ENCODE results near the gene MGME1. TPM values are rescaled to one million over a fixed set of nuclear protein-coding genes. Genes with fewer than 3 reads are reported as not detected.
A peak's percentile ranks its signal among the peaks of the same experiment; 100 is the strongest.

MGME1 gene
- polyA plus RNA-seq (2013, experiment 1 of 2) = 33.8 TPM
- 33.1 TPM for polyA plus RNA-seq (2013, experiment 2 of 2)

GRCh38 chr20:17968366-17969277 is at the start of gene MGME1, which contains the start of gene SNX5:
MGME1 (plus strand) TSS chr20:17969018; CDS start chr20:17969860, 842 bp downstream.
SNX5 (minus strand) TSS chr20:17968794; CDS start chr20:17968425, 369 bp downstream.
- peak within 1 kb of the TSS; percentile 67 for H3K4me2 ChIP-seq (ENCODE audit: insufficient read depth, low read length, poor library complexity, severe bottlenecking)
- peak within 1 kb of the TSS; percentile 97 for H4K91ac ChIP-seq (ENCODE audit: low read depth, low read length, poor library complexity)

GRCh38 chr20:17919149-17919548 is 49.7 kb upstream of the MGME1 start:
- H2BK12ac ChIP-seq (ENCODE audit: low read length) = no peak overlapping the region
- H4K8ac ChIP-seq (ENCODE audit: low read depth, low read length) = no peak overlapping the region
- H3K9me3 ChIP-seq (replicated peaks in 1 of 2; ENCODE audit: control insufficient read depth in 2 of 2, insufficient read depth in 1 of 2, low read depth in 1 of 2, low read length in 2 of 2) = no peaks in the 10 kb centered on the region
- H3K23ac ChIP-seq (ENCODE audit: low read depth, low read length, poor library complexity) = no peak overlapping the region
- no peak overlapping the region for H3K9ac ChIP-seq (ENCODE audit: low read depth, low read length, poor library complexity)
- H4K91ac ChIP-seq (ENCODE audit: low read depth, low read length, poor library complexity) = no peak overlapping the region
- no peaks in the 10 kb centered on the region for H3K36me3 ChIP-seq (replicated peaks in 1 of 2; ENCODE audit: control insufficient read depth in 2 of 2, insufficient read depth in 2 of 2, low read length in 2 of 2)
- no peak for DNase-seq (ENCODE audit: low spot score)
- H3K4me2 ChIP-seq (ENCODE audit: insufficient read depth, low read length, poor library complexity, severe bottlenecking) = no peak overlapping the region
- no peaks in the 10 kb centered on the region for H3K4me1 ChIP-seq (ENCODE audit: control insufficient read depth in 2 of 2, insufficient read depth in 1 of 2, low read depth in 1 of 2, low read length in 2 of 2)
- no peak overlapping the region for H3K4ac ChIP-seq (ENCODE audit: low read length)
- H3K27me3 ChIP-seq (ENCODE audit: control insufficient read depth in 3 of 3, insufficient read depth in 3 of 3, low read depth in 1 of 3, low read length in 3 of 3) = no peaks in the 10 kb centered on the region
- no CpG with 5 or more reads among the region's 8 CpGs for WGBS, 2 donors (ENCODE audit: extremely low coverage in 2 of 2, insufficient read length in 2 of 2, insufficient replicate concordance in 1 of 2)
- no peak overlapping the region for H3K4me3 ChIP-seq (ENCODE audit: low read length in 2 of 2)
- H2BK5ac ChIP-seq (ENCODE audit: low read length) = no peak overlapping the region
- no peaks in the 10 kb centered on the region for H3K79me1 ChIP-seq (ENCODE audit: low read depth, low read length)
- no peak overlapping the region for H2BK120ac ChIP-seq (ENCODE audit: low read depth, low read length)
- no peak overlapping the region for H2BK15ac ChIP-seq (ENCODE audit: low read length)
- H3K18ac ChIP-seq (ENCODE audit: low read length) = no peak overlapping the region
- H2AFZ ChIP-seq (ENCODE audit: low read length) = no peak overlapping the region
- H2AK5ac ChIP-seq (ENCODE audit: low read depth, low read length) = no peak overlapping the region
- H3K14ac ChIP-seq (ENCODE audit: low read length) = no peak overlapping the region
- no peak overlapping the region for H3K27ac ChIP-seq (replicated peaks; ENCODE audit: low read length)

More at GRCh38 chr20:17968366-17969277, at the start of gene MGME1, which contains the start of gene SNX5:
- H3K79me1 ChIP-seq (ENCODE audit: low read depth, low read length) = peaks cover 3% of the 10 kb centered on the region
- peaks cover 0 to 74% of the 10 kb centered on the region in 2 donors for H3K36me3 ChIP-seq (replicated peaks in 1 of 2; ENCODE audit: control insufficient read depth in 2 of 2, insufficient read depth in 2 of 2, low read length in 2 of 2)
- H3K9me3 ChIP-seq (replicated peaks in 1 of 2; ENCODE audit: control insufficient read depth in 2 of 2, insufficient read depth in 1 of 2, low read depth in 1 of 2, low read length in 2 of 2) = no peaks in the 10 kb centered on the region
- peak within 1 kb of the TSS; percentile 96 for H2AK5ac ChIP-seq (ENCODE audit: low read depth, low read length)
- H2AFZ ChIP-seq (ENCODE audit: low read length) = peak within 1 kb of the TSS; percentile 93
- H2BK15ac ChIP-seq (ENCODE audit: low read length) = peak within 1 kb of the TSS; percentile 77
- peak within 1 kb of the TSS; percentile 74 for H4K8ac ChIP-seq (ENCODE audit: low read depth, low read length)
- H3K27me3 ChIP-seq (ENCODE audit: control insufficient read depth in 3 of 3, insufficient read depth in 3 of 3, low read depth in 1 of 3, low read length in 3 of 3) = no peaks in the 10 kb centered on the region
- peak within 1 kb of the TSS; percentile 100 for H3K27ac ChIP-seq (replicated peaks; ENCODE audit: low read length)
- peak within 1 kb of the TSS; percentile 66 to 99 for H3K4me3 ChIP-seq (ENCODE audit: low read length in 2 of 2)
- H2BK12ac ChIP-seq (ENCODE audit: low read length) = no peak within 1 kb of the TSS
- peaks cover 6 to 16% of the 10 kb centered on the region in 2 donors for H3K4me1 ChIP-seq (ENCODE audit: control insufficient read depth in 2 of 2, insufficient read depth in 1 of 2, low read depth in 1 of 2, low read length in 2 of 2)
- H3K14ac ChIP-seq (ENCODE audit: low read length) = peak within 1 kb of the TSS; percentile 95
- H2BK120ac ChIP-seq (ENCODE audit: low read depth, low read length) = peak within 1 kb of the TSS; percentile 65
- no CpG with 5 or more reads among the region's 96 CpGs for WGBS, 2 donors (ENCODE audit: extremely low coverage in 2 of 2, insufficient read length in 2 of 2, insufficient replicate concordance in 1 of 2)
- peak within 1 kb of the TSS; percentile 99 for H2BK5ac ChIP-seq (ENCODE audit: low read length)
- DNase-seq (ENCODE audit: low spot score) = peak; percentile 100
- peak within 1 kb of the TSS; percentile 100 for H3K18ac ChIP-seq (ENCODE audit: low read length)
- H3K4ac ChIP-seq (ENCODE audit: low read length) = peak within 1 kb of the TSS; percentile 68
- H3K9ac ChIP-seq (ENCODE audit: low read depth, low read length, poor library complexity) = peak within 1 kb of the TSS; percentile 100
- H3K23ac ChIP-seq (ENCODE audit: low read depth, low read length, poor library complexity) = peak within 1 kb of the TSS; percentile 98

- H3K4me2 ChIP-seq (ENCODE audit: insufficient read depth, low read length, poor library complexity, severe bottlenecking) = no peak overlapping the region
- no peak overlapping the region for H3K4me3 ChIP-seq (ENCODE audit: low read length in 2 of 2)
- no peaks in the 10 kb centered on the region for H3K4me1 ChIP-seq (ENCODE audit: control insufficient read depth in 2 of 2, insufficient read depth in 1 of 2, low read depth in 1 of 2, low read length in 2 of 2)
- no peak overlapping the region for H2BK12ac ChIP-seq (ENCODE audit: low read length)
- H3K9ac ChIP-seq (ENCODE audit: low read depth, low read length, poor library complexity) = no peak overlapping the region
- H2BK15ac ChIP-seq (ENCODE audit: low read length) = no peak overlapping the region
- H2BK120ac ChIP-seq (ENCODE audit: low read depth, low read length) = no peak overlapping the region
- H2AK5ac ChIP-seq (ENCODE audit: low read depth, low read length) = no peak overlapping the region
- H3K18ac ChIP-seq (ENCODE audit: low read length) = no peak overlapping the region
- H4K91ac ChIP-seq (ENCODE audit: low read depth, low read length, poor library complexity) = no peak overlapping the region
- H3K36me3 ChIP-seq (replicated peaks in 1 of 2; ENCODE audit: control insufficient read depth in 2 of 2, insufficient read depth in 2 of 2, low read length in 2 of 2) = no peaks in the 10 kb centered on the region
- H3K27me3 ChIP-seq (ENCODE audit: control insufficient read depth in 3 of 3, insufficient read depth in 3 of 3, low read depth in 1 of 3, low read length in 3 of 3) = no peaks in the 10 kb centered on the region
- H3K27ac ChIP-seq (replicated peaks; ENCODE audit: low read length) = no peak overlapping the region
- H3K9me3 ChIP-seq (replicated peaks in 1 of 2; ENCODE audit: control insufficient read depth in 2 of 2, insufficient read depth in 1 of 2, low read depth in 1 of 2, low read length in 2 of 2) = no peaks in the 10 kb centered on the region
- no peaks in the 10 kb centered on the region for H3K79me1 ChIP-seq (ENCODE audit: low read depth, low read length)
- H3K14ac ChIP-seq (ENCODE audit: low read length) = no peak overlapping the region
- H2BK5ac ChIP-seq (ENCODE audit: low read length) = no peak overlapping the region
- no peak overlapping the region for H3K4ac ChIP-seq (ENCODE audit: low read length)
- no peak for DNase-seq (ENCODE audit: low spot score)
- WGBS, 2 donors (ENCODE audit: extremely low coverage in 2 of 2, insufficient read length in 2 of 2, insufficient replicate concordance in 1 of 2) = no CpG with 5 or more reads among the region's 1 CpG
- no peak overlapping the region for H3K23ac ChIP-seq (ENCODE audit: low read depth, low read length, poor library complexity)
- H2AFZ ChIP-seq (ENCODE audit: low read length) = no peak overlapping the region
- no peak overlapping the region for H4K8ac ChIP-seq (ENCODE audit: low read depth, low read length)
These were observed 47.0 kb upstream of the MGME1 start for GRCh38 chr20:17921774-17922173.
